ENCODE measurements around the gene SPATS2. TPM values are rescaled to one million over a fixed set of nuclear protein-coding genes. Genes with fewer than 3 reads are reported as not detected.

SPATS2 gene
- total and polyA plus RNA-seq, 2 of the 4 experiments (the other 2 are of a cell fraction) = 50.6 to 63.3 TPM

GRCh38 chr12:49359671-49360070 lies 7.6 kb upstream of the SPATS2 start:
- no TSS peak for BruUV-seq (replicated peaks)
- no peak overlapping the region for H3K23ac ChIP-seq (ENCODE audit: low read depth, low read length)
- H4K20me1 ChIP-seq (ENCODE audit: insufficient read depth, low read length) = no peaks in the 10 kb centered on the region
- no peak overlapping the region for H2BK5ac ChIP-seq (ENCODE audit: low read depth, low read length, poor library complexity, severe bottlenecking)
- H2BK20ac ChIP-seq (ENCODE audit: low read depth, low read length) = no peak overlapping the region
- H3K36me3 ChIP-seq (ENCODE audit: control insufficient read depth, insufficient read depth, low read length) = no peaks in the 10 kb centered on the region
- no peak overlapping the region for H2BK120ac ChIP-seq (ENCODE audit: low read depth, low read length)
- no peak overlapping the region for H3K4me3 ChIP-seq (ENCODE audit: insufficient read depth, low read depth, low read length)
- H2AK5ac ChIP-seq (ENCODE audit: low read depth, low read length) = no peak overlapping the region
- ATAC-seq (ENCODE audit: low read depth) = no peak
- WGBS, 2 experiments (ENCODE audit: extremely low coverage in 2 of 2, insufficient read length in 1 of 2) = no CpG with 5 or more reads among the region's 7 CpGs
- no peaks in the 10 kb centered on the region for H3K9me1 ChIP-seq (ENCODE audit: insufficient read depth, low read length)
- ChIA-PET CTCF (interaction anchor here (0.9 to 3.8 kb wide), 7 partner anchors 12 to 222 kb away, joined by 3 to 46 read pairs (median 18); partner anchors contain the start of gene DNAJC22), POLR2A (ENCODE audit: unreplicated experiment) (interaction anchor here (0.7 kb wide), 1 partner anchor 158 kb away, joined by 3 read pairs; no protein-coding TSS in a partner anchor)
- no peak overlapping the region for H3K14ac ChIP-seq (replicated peaks; ENCODE audit: low read depth, low read length)
- no peaks in the 10 kb centered on the region for H3K27me3 ChIP-seq (ENCODE audit: control insufficient read depth, insufficient read depth, low read length)
- H3K9ac ChIP-seq (ENCODE audit: low read depth, low read length) = no peak overlapping the region
- no peaks in the 10 kb centered on the region for H3K79me1 ChIP-seq (ENCODE audit: low read depth in 1 of 2, low read length in 2 of 2)
- no peak overlapping the region for H2AK9ac ChIP-seq (replicated peaks; ENCODE audit: low read depth, low read length, poor library complexity)
- peaks cover 2% of the 10 kb centered on the region; the same call in 1 of the 2 replicates for H3K4me1 ChIP-seq (ENCODE audit: control insufficient read depth, insufficient read depth, low read length)
- in situ Hi-C loops (cut with MboI; ENCODE audit: low sequenced_read_pairs) (loop anchor here (5.0 kb wide), 1 partner anchor 148 kb away; no protein-coding TSS in a partner anchor), intact Hi-C loops (cut with micrococcal nuclease) (no loop called here), dilution Hi-C loops (cut with HindIII; ENCODE audit: low sequenced_read_pairs, unreplicated experiment) (loop anchor here (25.0 kb wide), 1 partner anchor 153 kb away; no protein-coding TSS in a partner anchor)
- H3K9me3 ChIP-seq (ENCODE audit: control insufficient read depth, insufficient read depth, low read length) = no peaks in the 10 kb centered on the region
- H4K8ac ChIP-seq (ENCODE audit: low read depth in 2 of 2, low read length in 2 of 2) = no peak overlapping the region
- H4K5ac ChIP-seq (ENCODE audit: low read depth, low read length) = no peak overlapping the region
- no peak overlapping the region for H2AFZ ChIP-seq (replicated peaks; ENCODE audit: low read length, poor library complexity)
- no peak overlapping the region for H3K4me2 ChIP-seq (ENCODE audit: low read depth, low read length)
- no peak overlapping the region for H4K91ac ChIP-seq (ENCODE audit: insufficient read depth, low read depth, low read length)
- no peak overlapping the region for H3K4ac ChIP-seq (ENCODE audit: low read depth, low read length)
- DNase-seq = no peak
- no peak overlapping the region for H2BK15ac ChIP-seq (ENCODE audit: low read depth, low read length)
- H3K56ac ChIP-seq (ENCODE audit: extremely low read depth, insufficient read depth, low read length) = no peak overlapping the region
- H3K18ac ChIP-seq (ENCODE audit: low read depth, low read length) = no peak overlapping the region
- TF ChIP-seq MXI1 (IDR thresholded peaks at IDR 0.05; ENCODE audit: borderline replicate concordance, low read depth, low read length) = no peak
- TF ChIP-seq CEBPB (IDR thresholded peaks at IDR 0.05; ENCODE audit: low read depth, low read length) = no peak
- TF ChIP-seq ELK1 (IDR thresholded peaks at IDR 0.05; ENCODE audit: borderline replicate concordance, low read depth, low read length) = no peak
- TF ChIP-seq BHLHE40 (IDR thresholded peaks at IDR 0.05; ENCODE audit: low read depth, low read length) = no peak
- no peak for TF ChIP-seq RFX5 (IDR thresholded peaks at IDR 0.05; ENCODE audit: low read depth, low read length)
- TF ChIP-seq MAFK (IDR thresholded peaks at IDR 0.05; ENCODE audit: low read depth, low read length) = no peak
- TF ChIP-seq NFE2L2 (IDR thresholded peaks at IDR 0.05; ENCODE audit: low read depth, low read length) = no peak
- no peak for TF ChIP-seq SMC3 (IDR thresholded peaks at IDR 0.05; ENCODE audit: low read depth, low read length)
- TF ChIP-seq MAZ (IDR thresholded peaks at IDR 0.05; ENCODE audit: borderline replicate concordance, low read depth, low read length) = no peak
- no peak for TF ChIP-seq CHD1 (IDR thresholded peaks at IDR 0.05; ENCODE audit: low read depth, low read length)
- no peak for TF ChIP-seq CTCF (conservative IDR thresholded peaks at IDR 0.05; ENCODE audit: low read depth, low read length)
- no peak for TF ChIP-seq FOS (IDR thresholded peaks at IDR 0.05; ENCODE audit: low read depth, low read length)
- no peak for TF ChIP-seq RAD21 (IDR thresholded peaks at IDR 0.05; ENCODE audit: low read length)
- TF ChIP-seq USF2 (IDR thresholded peaks at IDR 0.05; ENCODE audit: low read depth, low read length) = no peak
- no peak for TF ChIP-seq POLR2A (IDR thresholded peaks at IDR 0.05; ENCODE audit: low read depth, low read length)
- TF ChIP-seq RCOR1 (IDR thresholded peaks at IDR 0.05; ENCODE audit: insufficient replicate concordance, low read length) = no peak
- no peak overlapping the region for H3K27ac ChIP-seq (ENCODE audit: insufficient read depth, low read length)

Data from IMR-90 (cell line).